Urothelium cell line (cell line): ENCODE data around the gene SEC31A.

ENCODE experiments used
- DNase-seq: peaks from one replicate; pipeline ENCODE4 v3.0.0; 2011; ENCODE audit warnings: low spot score, mixed read lengths
- FAIRE-seq: peaks from 2 replicates; lab custom pipeline; 2011; peaks lifted over from hg19 to GRCh38; lab: Jason Lieb, UNC

Gene SEC31A

GRCh38 chr4:82798168-82799005 is 92.6 kb downstream of the SEC31A start, which contains the start of gene SCD5:
Gene SCD5, minus strand, starts transcription at chr4:82798796. Its CDS starts 259 bp downstream, at chr4:82798537.
- FAIRE-seq (no peak), DNase-seq (peak; percentile 90)

- peak; percentile 47 for DNase-seq
- FAIRE-seq = no peak
Measured at GRCh38 chr4:82797405-82798111, 93.4 kb downstream of the SEC31A start.

- peak; percentile 31 for DNase-seq
- no peak for FAIRE-seq
Measured at GRCh38 chr4:82797040-82797404, 93.9 kb downstream of the SEC31A start.

- DNase-seq (no peak), FAIRE-seq (no peak)
Measured at GRCh38 chr4:82792912-82793649, 97.9 kb downstream of the SEC31A start.

DNA sequence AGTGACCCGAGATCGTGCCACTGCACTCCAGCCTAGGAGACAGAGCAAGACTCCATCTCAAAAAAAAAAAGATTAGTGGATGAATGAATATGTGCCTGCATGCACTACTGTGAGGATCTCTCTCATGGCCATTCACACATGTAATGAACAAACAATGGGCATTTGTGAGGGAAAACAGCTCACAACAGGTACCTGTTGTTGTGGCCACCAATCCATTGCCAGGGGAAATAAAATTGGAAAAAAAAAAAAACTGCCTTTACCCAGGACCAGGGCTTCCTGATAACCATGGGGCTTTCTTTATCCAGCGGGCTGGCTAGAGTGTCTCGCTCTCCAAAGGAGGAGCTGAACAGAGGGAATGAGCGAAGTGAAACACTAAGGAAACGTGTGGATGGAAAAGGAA is 99.8 kb downstream of the SEC31A start:
- no peak for FAIRE-seq
- no peak for DNase-seq

GRCh38 chr4:82790060-82790660 is 100.8 kb downstream of the SEC31A start:
- DNase-seq (no peak), FAIRE-seq (no peak)

DNA sequence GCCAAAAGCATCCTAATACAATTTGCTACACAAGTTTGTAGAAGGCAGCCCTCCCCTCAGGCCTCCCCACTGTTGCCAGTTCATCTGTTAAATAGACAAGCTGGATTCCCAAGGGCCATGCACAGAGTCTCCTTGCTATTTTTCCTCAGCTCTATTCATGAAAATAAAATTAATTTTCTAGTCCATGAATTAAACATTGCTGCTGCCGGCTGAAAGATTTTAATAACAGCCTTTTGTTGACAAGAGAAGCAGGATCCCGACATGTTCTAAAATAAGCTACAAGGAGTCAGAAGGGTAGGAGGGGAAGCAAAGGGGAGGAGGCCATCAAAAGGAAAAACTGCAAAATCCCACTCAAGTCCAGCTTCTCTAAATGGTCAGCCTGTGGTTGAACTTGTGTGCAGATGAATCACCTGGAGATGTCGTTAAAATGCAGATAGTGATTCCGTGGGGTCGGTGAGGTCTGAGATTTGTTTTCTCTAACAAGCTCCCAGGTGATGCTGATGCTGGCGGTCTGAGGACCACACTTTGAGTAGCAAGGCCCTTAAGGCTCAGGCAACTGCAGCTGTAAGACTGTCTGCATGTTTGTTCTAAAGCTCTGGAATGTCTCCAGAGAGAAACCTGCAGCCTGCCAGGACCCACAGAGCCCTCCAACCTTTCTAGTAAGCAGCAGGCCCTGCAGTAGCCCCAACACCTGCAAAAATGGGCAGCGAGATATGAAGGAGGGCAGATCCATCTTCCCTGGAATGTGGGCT is 101.8 kb downstream of the SEC31A start:
- DNase-seq (no peak), FAIRE-seq (no peak)

DNA sequence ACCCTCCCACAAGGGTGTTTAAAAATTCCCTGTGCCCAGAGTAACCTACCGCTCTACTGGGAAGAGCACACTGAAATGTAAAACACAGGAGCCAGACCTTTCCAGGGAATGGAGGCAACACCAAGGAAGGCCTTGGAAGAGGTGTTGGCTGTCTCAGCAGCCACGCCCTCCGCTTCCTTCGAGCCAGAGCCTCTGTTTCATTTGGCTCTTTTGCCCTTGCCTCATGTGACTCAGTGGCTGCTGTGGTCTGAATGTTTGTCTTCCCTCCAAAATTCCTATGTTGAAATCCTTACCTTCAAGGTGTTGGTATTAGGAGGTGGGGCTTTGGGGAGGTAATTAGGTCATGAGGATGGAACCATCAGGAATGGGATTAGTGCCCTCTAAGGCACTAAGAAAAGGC is 103.6 kb downstream of the SEC31A start:
- FAIRE-seq (peak; percentile 23), DNase-seq (peak; percentile 31)

- FAIRE-seq = no peak
- DNase-seq = no peak
Measured at GRCh38 chr4:82786828-82787227, 104.1 kb downstream of the SEC31A start.

- FAIRE-seq (no peak), DNase-seq (peak; percentile 78)
Measured at GRCh38 chr4:82785611-82786400, 105.1 kb downstream of the SEC31A start.

DNA sequence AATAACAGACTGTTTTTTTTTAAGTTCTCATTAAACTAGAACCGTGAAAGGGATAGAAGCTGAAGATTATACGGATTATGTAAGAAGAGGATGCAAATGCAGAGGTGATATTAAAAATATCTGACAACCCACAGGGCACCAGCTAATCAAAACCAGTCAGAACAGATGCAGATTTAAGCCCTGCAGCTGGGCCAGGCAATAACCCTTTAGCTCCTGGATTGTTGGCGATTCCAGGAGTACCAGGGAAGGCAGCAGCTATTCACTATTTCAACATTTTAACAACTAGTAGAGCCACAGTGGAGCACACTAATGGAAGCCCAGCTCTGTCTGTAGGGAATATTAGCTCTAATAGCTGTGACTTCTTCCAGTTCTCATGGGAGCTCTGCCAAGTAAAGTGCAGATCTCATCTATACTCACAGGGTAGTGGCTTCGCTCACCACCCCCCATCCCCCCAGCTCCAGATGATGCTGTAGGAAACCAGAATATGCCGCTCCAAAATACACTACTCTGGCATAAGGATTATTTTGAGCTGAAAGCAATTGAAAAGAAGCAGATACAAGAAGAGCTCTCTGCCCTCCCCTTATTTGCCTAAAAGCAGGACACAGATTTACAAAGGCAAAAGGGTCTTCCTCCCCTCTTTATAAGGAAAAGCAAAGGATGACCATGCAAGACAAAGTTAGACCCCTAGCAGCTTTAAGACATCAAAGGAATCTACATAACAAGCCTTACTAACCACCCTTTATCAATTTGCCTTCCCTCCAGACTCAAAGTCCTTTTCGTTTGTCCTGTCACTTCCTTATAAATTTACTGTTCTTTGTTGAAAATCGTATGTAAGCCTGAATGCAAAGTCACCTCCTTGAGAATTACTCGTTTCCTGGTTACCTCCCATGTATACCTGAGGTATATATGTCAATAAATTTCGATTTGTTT is 106.0 kb downstream of the SEC31A start:
- DNase-seq (peak; percentile 34), FAIRE-seq (no peak)

GRCh38 chr4:82782626-82783345 is 108.2 kb downstream of the SEC31A start:
- peak; percentile 55 for DNase-seq
- no peak for FAIRE-seq

DNA sequence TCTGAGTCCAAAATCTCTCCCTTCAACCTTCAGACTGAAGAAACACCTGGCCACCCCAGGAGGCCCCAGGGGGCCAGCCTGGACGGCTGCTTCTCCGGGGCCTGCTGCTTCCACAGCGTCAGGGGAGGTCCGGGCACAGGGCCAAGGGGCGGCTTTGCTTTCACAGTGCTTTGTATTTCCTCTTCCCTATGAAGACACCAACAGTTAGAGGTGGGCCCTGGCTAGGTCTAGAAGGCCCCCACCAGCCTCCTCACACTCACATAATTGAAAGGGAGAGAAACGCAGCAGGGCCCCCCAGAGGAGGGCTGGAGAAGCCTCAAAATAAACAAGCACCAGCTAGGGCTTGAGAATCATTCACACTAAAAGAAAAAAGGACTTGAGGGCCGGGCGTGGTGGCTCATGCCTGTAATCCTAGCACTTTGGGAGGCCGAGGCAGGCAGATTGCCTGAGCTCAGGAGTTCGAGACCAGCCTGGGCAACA is 110.2 kb downstream of the SEC31A start:
- FAIRE-seq (no peak), DNase-seq (peak; percentile 75)

DNA sequence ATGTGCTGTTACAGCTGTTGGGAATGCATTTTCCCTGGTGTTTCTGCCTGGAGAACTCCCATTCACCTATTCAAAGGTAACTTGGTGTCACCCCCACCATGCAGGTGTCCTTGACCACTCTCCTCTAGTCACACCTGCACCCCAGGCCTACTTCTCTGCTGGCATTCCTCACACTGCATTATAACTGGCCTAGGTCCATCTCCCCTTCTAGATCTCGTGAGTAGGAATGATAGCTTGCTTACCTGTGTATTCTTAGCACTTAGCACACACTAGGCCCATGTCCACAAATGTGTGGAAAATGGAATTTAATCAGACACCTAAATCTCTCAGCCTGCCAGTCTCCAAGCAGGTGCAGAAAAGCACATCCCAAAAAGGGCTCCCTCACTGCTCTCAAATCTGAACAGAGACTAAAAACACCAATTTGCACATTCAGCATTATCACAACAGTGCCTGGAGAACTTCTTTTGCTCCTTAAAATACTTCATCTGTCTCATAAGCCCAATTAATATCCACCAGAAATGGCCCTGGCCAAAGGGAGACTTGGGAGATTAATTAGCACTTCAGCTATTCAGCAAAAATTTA is 110.7 kb downstream of the SEC31A start:
- DNase-seq (no peak), FAIRE-seq (no peak)

DNA sequence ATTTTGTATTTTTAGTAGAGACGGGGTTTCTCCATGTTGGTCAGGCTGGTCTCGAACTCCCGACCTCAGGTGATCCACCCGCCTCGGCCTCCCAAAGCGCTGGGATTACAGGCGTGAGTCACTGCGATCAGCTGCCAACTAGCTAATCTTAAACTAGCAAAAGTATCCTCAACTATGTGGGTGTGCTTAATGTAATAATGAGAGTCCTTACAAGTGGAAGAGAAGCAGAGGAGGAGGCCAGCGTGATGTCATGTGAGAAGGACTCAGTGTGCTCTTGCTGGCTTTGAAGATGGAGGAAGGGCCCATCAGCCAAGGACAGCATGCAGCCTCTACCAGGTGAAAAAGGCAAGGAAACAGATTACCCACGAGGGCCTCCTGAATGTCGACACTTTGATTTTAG is 111.9 kb downstream of the SEC31A start:
- FAIRE-seq (no peak), DNase-seq (no peak)

DNA sequence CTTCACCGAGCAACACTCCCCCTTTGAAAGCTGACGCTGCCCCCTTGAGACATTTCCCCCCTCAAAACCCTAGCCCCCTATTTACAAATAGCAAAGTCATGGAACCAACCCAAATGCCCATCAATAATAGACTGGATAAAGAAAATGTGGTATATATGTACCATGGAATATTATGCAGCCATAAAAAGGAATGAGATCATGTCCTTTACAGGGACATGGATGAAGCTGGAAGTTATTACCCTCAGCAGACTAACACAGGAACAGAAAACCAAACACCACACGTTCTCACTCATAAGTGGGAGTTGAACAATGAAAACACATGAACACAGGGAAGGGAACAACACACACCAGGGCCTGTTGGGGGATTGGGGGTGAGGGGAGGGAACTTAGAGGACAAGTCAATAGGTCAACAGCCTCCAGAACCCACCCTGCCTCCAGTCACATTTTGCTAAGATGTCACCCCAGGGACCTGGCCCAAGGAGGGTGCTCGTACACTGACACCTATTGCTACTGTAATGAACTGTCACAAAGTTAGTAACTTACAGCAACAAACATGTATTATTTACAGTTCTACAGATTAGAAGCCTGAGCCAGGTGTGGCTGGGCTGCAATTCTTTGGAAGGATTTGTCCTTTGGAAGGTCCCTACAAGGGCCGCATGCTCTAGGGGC is 113.0 kb downstream of the SEC31A start:
- FAIRE-seq (no peak), DNase-seq (no peak)
